ENCODE results near the gene EEPD1. TPM values are rescaled to one million over a fixed set of nuclear protein-coding genes. Genes with fewer than 3 reads are reported as not detected.

Gene EEPD1
- polyA plus RNA-seq, 1 of the 3 experiments (the other 2 are of a cell fraction): 5.0 TPM

- TF ChIP-seq ZBTB33 (IDR thresholded peaks at IDR 0.05; ENCODE audit: borderline replicate concordance, low read depth) (no peak), RAD21 (IDR thresholded peaks at IDR 0.05; ENCODE audit: low read length) (no peak; the same call in 1 of the 2 replicates), USF2 (IDR thresholded peaks at IDR 0.05; ENCODE audit: borderline replicate concordance, low read depth, low read length) (no peak), SIN3A (IDR thresholded peaks at IDR 0.05; ENCODE audit: borderline replicate concordance, low read depth, low read length) (no peak), FOSL2 (IDR thresholded peaks at IDR 0.05; ENCODE audit: borderline replicate concordance, low read depth) (no peak), RXRA (IDR thresholded peaks at IDR 0.05; ENCODE audit: borderline replicate concordance, low read depth) (no peak), TEAD4 (IDR thresholded peaks at IDR 0.05; ENCODE audit: borderline replicate concordance, insufficient read depth) (no peak)
Measured at GRCh38 chr7:36112969-36113368, 40.1 kb upstream of the EEPD1 start (continued).

GRCh38 chr7:36114355-36114754, 38.7 kb upstream of the EEPD1 start:
- no peak for DNase-seq
- Histone ChIP-seq H3K4me3 (ENCODE audit: low read depth in 2 of 2, low read length in 1 of 2) (no peak overlapping the region), H3K27me3 (ENCODE audit: insufficient read depth) (no peaks in the 10 kb centered on the region), H2AFZ (ENCODE audit: low read depth) (no peak overlapping the region), H3K4me1 (ENCODE audit: control insufficient read depth in 1 of 2, insufficient read depth in 2 of 2, low read depth in 1 of 2, low read length in 1 of 2) (peaks cover 27 to 35% of the 10 kb centered on the region in 2 experiments), H3K79me2 (ENCODE audit: insufficient read depth) (no peaks in the 10 kb centered on the region), H3K36me3 (replicated peaks in 1 of 2; ENCODE audit: control insufficient read depth in 1 of 2, insufficient read depth in 2 of 2, low read length in 1 of 2) (no peaks in the 10 kb centered on the region), H3K9me2 (no peaks in the 10 kb centered on the region), H3K4me2 (no peak overlapping the region), H3K9me3 (no peaks in the 10 kb centered on the region), H3K9ac (no peak overlapping the region), H4K20me1 (ENCODE audit: insufficient read depth) (no peaks in the 10 kb centered on the region), H3F3A (replicated peaks; ENCODE audit: insufficient read depth) (peaks cover 28% of the 10 kb centered on the region), H3K27ac (ENCODE audit: low read depth in 2 of 2, low read length in 1 of 2) (no peak overlapping the region; a peak in 1 of 4 replicates)
- 95% methylated on average over 1 of the region's 1 CpG for WGBS (ENCODE audit: low lambda C conversion rate)
- ChIA-PET POLR2A (no interaction called here), CTCF (interaction anchor here (1.1 to 1.7 kb wide), 3 partner anchors 16 to 205 kb away, joined by 3 to 5 read pairs (median 4); no protein-coding TSS in a partner anchor)
- TF ChIP-seq CTCF (IDR thresholded peaks at IDR 0.05): no peak
- no peak for TF ChIP-seq IRF3 (IDR thresholded peaks at IDR 0.05; ENCODE audit: low read depth, low read length)
- no peak for TF ChIP-seq ELF1 (IDR thresholded peaks at IDR 0.05)
- TF ChIP-seq EP300 (IDR thresholded peaks at IDR 0.05; ENCODE audit: borderline replicate concordance in 1 of 2, low read depth in 1 of 2, low read length in 1 of 2): no peak
- no peak for TF ChIP-seq RCOR1 (IDR thresholded peaks at IDR 0.05; ENCODE audit: low read length)
- no peak for TF ChIP-seq MXI1 (IDR thresholded peaks at IDR 0.05; ENCODE audit: low read depth, low read length)
- no peak for TF ChIP-seq TEAD4 (IDR thresholded peaks at IDR 0.05; ENCODE audit: borderline replicate concordance, insufficient read depth)

Data from SK-N-SH (cell line).